ENCODE data around the gene COX7C.

DNA sequence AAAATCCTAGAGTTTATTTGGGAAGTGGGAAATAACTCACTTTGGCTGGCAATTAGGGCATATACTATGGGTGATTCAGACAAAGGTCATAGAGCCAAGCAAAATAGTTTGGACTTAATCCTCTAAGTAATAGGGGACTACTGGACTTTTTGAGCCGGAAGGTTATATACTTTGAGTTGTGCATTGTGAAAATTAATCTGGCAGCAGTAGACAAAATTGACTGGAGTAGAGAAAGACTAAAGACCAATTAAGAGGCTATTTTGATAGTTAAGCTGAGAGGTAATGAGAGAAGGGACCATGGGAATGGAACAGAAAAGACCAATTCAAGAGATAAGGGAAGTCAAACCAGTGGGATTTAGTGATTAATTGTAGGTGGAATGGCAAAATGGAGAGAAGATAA, 28.9 kb downstream of the COX7C start:
- TF ChIP-seq POLR2AphosphoS5 (IDR thresholded peaks at IDR 0.05), result no peak
- TF ChIP-seq CTCF (IDR thresholded peaks at IDR 0.05; ENCODE audit: poor library complexity, severe bottlenecking), result no peak
- no peak for TF ChIP-seq EZH2 (IDR thresholded peaks at IDR 0.05; ENCODE audit: borderline replicate concordance, insufficient read depth, low read length, poor library complexity, severe bottlenecking)
